CD4-positive, alpha-beta T cell (primary cell): Measurements from ENCODE around the gene PEX5. TPM values are rescaled to one million over a fixed set of nuclear protein-coding genes. Genes with fewer than 3 reads are reported as not detected.

Source experiments
- ATAC-seq: fragments of 200-7000 bp; cut with Tn5 transposase; one replicate; pipeline ENCODE4 v1.10.0; 2022; ENCODE audit warnings: mild to moderate bottlenecking; ENCODE audit not compliant: poor library complexity
- CTCF ChIA-PET: fragments of 350-600 bp; sonication (Branson Sonifier 250); formaldehyde crosslinking; loops from one replicate; lab custom pipeline; 2021; ENCODE audit warnings: antibody characterized with exemption, inconsistent platforms; lab: Charles Lee
- POLR2A ChIA-PET: fragments of 350-600 bp; sonication (Branson Sonifier 250); formaldehyde crosslinking; loops from one replicate; lab custom pipeline; 2021; ENCODE audit warnings: antibody characterized with exemption, inconsistent platforms; lab: Charles Lee
- DNase-seq, 14 experiments: peaks; one replicate each; pipeline ENCODE4 v3.0.0-alpha.2; 2013 to 2020; ENCODE audit warnings: mixed read lengths in 2 of 14
- H3K27ac ChIP-seq, 2 donors: one replicate each; pipeline versions ENCODE4 v1.5.1 to v1.7.0; 2013; ENCODE audit warnings: low read length in 2 of 2, low read depth in 1 of 2, mild to moderate bottlenecking in 1 of 2
- H3K27me3 ChIP-seq, 2 experiments: 1 replicate in 1 of 2; 2 replicates in 1 of 2; pipeline versions ENCODE4 v1.6.1 to v1.7.0; 2013; ENCODE audit warnings: low read length in 2 of 2, control low read depth in 1 of 2, mild to moderate bottlenecking in 1 of 2, moderate library complexity in 1 of 2; ENCODE audit not compliant: insufficient read depth in 2 of 2, control insufficient read depth in 1 of 2
- H3K36me3 ChIP-seq: one replicate; pipeline ENCODE4 v1.6.1; 2013; ENCODE audit warnings: low read length, control low read depth; ENCODE audit not compliant: insufficient read depth
- H3K4me1 ChIP-seq: one replicate; pipeline ENCODE4 v1.6.1; 2013; ENCODE audit warnings: low read length, control low read depth; ENCODE audit not compliant: insufficient read depth
- H3K4me3 ChIP-seq: one replicate; pipeline ENCODE4 v1.5.1; 2013; ENCODE audit warnings: mild to moderate bottlenecking, low read length, moderate library complexity
- H3K9me3 ChIP-seq, 2 experiments: 1 replicate in 1 of 2; 2 replicates in 1 of 2; pipeline versions ENCODE4 v1.6.1 to v1.7.0; 2013; ENCODE audit warnings: low read length in 2 of 2, mild to moderate bottlenecking in 2 of 2, control low read depth in 1 of 2, moderate library complexity in 1 of 2; ENCODE audit not compliant: control insufficient read depth in 1 of 2, insufficient read depth in 1 of 2
- H3K27ac Mint-ChIP-seq: one replicate; pipeline ENCODE4 v1.8.0; 2020; ENCODE audit warnings: mixed read lengths
- H3K27me3 Mint-ChIP-seq: one replicate; pipeline ENCODE4 v1.8.0; 2021; ENCODE audit warnings: mixed read lengths
- H3K36me3 Mint-ChIP-seq: one replicate; pipeline ENCODE4 v1.8.0; 2021; ENCODE audit warnings: low read depth, mixed read lengths
- H3K4me1 Mint-ChIP-seq: one replicate; pipeline ENCODE4 v1.8.0; 2021; ENCODE audit warnings: low read depth, mixed read lengths
- H3K4me3 Mint-ChIP-seq: one replicate; pipeline ENCODE4 v1.8.0; 2020; ENCODE audit warnings: mild to moderate bottlenecking, mixed read lengths
- H3K9me3 Mint-ChIP-seq: one replicate; pipeline ENCODE4 v1.8.0; 2020; ENCODE audit warnings: mixed read lengths
- CTCF ChIP-seq: fragments of 200-600 bp; IDR thresholded peaks from one replicate; pipeline ENCODE4 v1.8.0; 2022; ENCODE audit warnings: antibody characterized with exemption, mild to moderate bottlenecking
- intact Hi-C, 2 experiments: fragments of 100-400 bp; cut with DNase I in 1 of 2; cut with micrococcal nuclease in 1 of 2; formaldehyde crosslinking; loops; one replicate each; pipeline versions ENCODE4 v1.15.1 to v1.9.0; 2023 to 2025; cut with DNase I, micrococcal nuclease
- total RNA-seq, 174 experiments: library from RNA in 2 of 174; stranded (reverse) in 2 of 174; gene quantifications; one replicate each; pipeline ENCODE4 v1.2.3 and lab custom pipeline; 2021 to 2026

PEX5 gene
- total RNA-seq, 2 experiments from 2014 or later = 22.9 TPM

GRCh38 chr12:7142809-7143465, 46.5 kb upstream of the PEX5 start:
- intact Hi-C loops = loop anchor here (1.0 to 2.0 kb wide), 3 partner anchors 45 to 495 kb away; no protein-coding TSS in a partner anchor
- ChIA-PET CTCF (interaction anchor here (1.6 kb wide), 1 partner anchor 47 kb away, joined by 6 read pairs; the partner anchor contains the start of gene PEX5), POLR2A (no interaction called here)
- Histone ChIP-seq H3K36me3 (peaks cover 59% of the 10 kb centered on the region), H3K27me3 (no peaks in the 10 kb centered on the region), H3K4me3 (no peak overlapping the region), H3K4me1 (no peaks in the 10 kb centered on the region), H3K27ac (no peak overlapping the region), H3K9me3 (no peaks in the 10 kb centered on the region)
- H3K9me3 Mint-ChIP-seq = no peaks in the 10 kb centered on the region
- no peaks in the 10 kb centered on the region for H3K27me3 Mint-ChIP-seq
- H3K4me1 Mint-ChIP-seq = no peaks in the 10 kb centered on the region
- H3K36me3 Mint-ChIP-seq = peaks cover 72% of the 10 kb centered on the region
- no peak overlapping the region for H3K4me3 Mint-ChIP-seq
- no peak for DNase-seq
- no peak for TF ChIP-seq CTCF
- ATAC-seq = no peak
- no peak overlapping the region for H3K27ac Mint-ChIP-seq

GRCh38 chr12:7143564-7143963, 45.9 kb upstream of the PEX5 start:
- peaks cover 72% of the 10 kb centered on the region for H3K36me3 Mint-ChIP-seq
- peaks cover 60% of the 10 kb centered on the region for H3K36me3 ChIP-seq
- intact Hi-C loops = loop anchor here in 1 of 2 experiments (2.0 kb wide), 1 partner anchor 317 kb away; no protein-coding TSS in a partner anchor

DNA sequence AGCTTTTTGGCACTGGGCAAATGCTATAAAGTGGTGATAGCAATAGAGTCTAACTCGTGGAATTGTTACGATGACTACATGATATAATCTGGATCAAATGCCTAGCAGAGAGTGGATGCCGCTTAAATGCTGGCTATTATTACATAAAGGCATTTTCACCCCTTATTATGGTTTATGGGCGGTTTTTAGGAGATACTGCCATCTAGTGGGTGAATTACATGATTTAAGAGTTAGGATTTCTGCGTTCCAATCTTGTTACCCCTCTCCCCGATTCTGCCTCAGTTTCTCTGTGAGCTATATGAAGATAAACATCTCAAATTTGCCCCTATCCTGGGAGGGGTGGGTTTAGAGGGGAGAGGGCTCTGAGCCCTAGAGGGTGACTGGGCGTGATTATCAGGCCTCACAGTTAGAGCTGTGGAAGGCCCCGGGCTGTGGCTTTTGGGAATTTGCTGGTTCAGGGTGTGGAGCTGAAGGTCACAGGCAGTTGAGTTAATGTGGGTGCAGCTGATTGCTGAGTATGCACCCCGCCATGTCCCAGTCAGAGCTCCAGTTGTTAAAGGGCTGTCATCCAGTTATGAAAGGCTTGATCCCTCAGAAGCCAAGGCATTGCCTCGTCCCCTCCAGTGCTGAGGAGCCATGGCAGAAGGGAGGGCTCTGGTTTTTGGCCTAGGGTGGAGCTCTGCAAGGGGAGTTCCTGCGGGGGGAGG, 44.9 kb upstream of the PEX5 start:
- POLR2A ChIA-PET = interaction anchor here (0.7 to 0.8 kb wide), 2 partner anchors 199 to 219 kb away, joined by 3 to 4 read pairs; no protein-coding TSS in a partner anchor
- Histone ChIP-seq H3K36me3 (peaks cover 64% of the 10 kb centered on the region), H3K9me3 (no peaks in the 10 kb centered on the region), H3K4me3 (no peak overlapping the region), H3K27me3 (no peaks in the 10 kb centered on the region), H3K4me1 (no peaks in the 10 kb centered on the region), H3K27ac (no peak overlapping the region)
- H3K9me3 Mint-ChIP-seq = no peaks in the 10 kb centered on the region
- H3K4me3 Mint-ChIP-seq = no peak overlapping the region
- no peak overlapping the region for H3K27ac Mint-ChIP-seq
- intact Hi-C loops = no loop called here
- no peaks in the 10 kb centered on the region for H3K4me1 Mint-ChIP-seq
- CTCF ChIA-PET = interaction anchor here (1.4 kb wide), 2 partner anchors 32 to 35 kb away, joined by 3 to 7 read pairs; no protein-coding TSS in a partner anchor
- H3K36me3 Mint-ChIP-seq = peaks cover 69% of the 10 kb centered on the region
- TF ChIP-seq CTCF = peak; percentile 80
- DNase-seq (peak in 3 of 14 experiments; percentile 40 to 53 (median 53)), ATAC-seq (peak; percentile 59)
- no peaks in the 10 kb centered on the region for H3K27me3 Mint-ChIP-seq

More at GRCh38 chr12:7143564-7143963, 45.9 kb upstream of the PEX5 start:
- no peak overlapping the region for H3K4me3 Mint-ChIP-seq
- POLR2A ChIA-PET = interaction anchor here (0.8 kb wide), 1 partner anchor 198 kb away, joined by 3 read pairs; no protein-coding TSS in a partner anchor
- no peaks in the 10 kb centered on the region for H3K27me3 Mint-ChIP-seq
- DNase-seq (no peak), ATAC-seq (no peak)
- H3K27ac Mint-ChIP-seq = no peak overlapping the region
- no peak for TF ChIP-seq CTCF
- H3K4me3 ChIP-seq = no peak overlapping the region
- H3K27ac ChIP-seq = no peak overlapping the region
- H3K9me3 ChIP-seq = no peaks in the 10 kb centered on the region
- no peaks in the 10 kb centered on the region for H3K4me1 Mint-ChIP-seq
- H3K4me1 ChIP-seq = no peaks in the 10 kb centered on the region
- no peaks in the 10 kb centered on the region for H3K9me3 Mint-ChIP-seq
- CTCF ChIA-PET = no interaction called here
- no peaks in the 10 kb centered on the region for H3K27me3 ChIP-seq
